ENCODE data around the gene LRRC47. TPM values are rescaled to one million over a fixed set of nuclear protein-coding genes. Genes with fewer than 3 reads are reported as not detected.

The LRRC47 gene
- total and polyA plus RNA-seq, 7 donors = 44.3 to 126 (median 93.9) TPM

DNA sequence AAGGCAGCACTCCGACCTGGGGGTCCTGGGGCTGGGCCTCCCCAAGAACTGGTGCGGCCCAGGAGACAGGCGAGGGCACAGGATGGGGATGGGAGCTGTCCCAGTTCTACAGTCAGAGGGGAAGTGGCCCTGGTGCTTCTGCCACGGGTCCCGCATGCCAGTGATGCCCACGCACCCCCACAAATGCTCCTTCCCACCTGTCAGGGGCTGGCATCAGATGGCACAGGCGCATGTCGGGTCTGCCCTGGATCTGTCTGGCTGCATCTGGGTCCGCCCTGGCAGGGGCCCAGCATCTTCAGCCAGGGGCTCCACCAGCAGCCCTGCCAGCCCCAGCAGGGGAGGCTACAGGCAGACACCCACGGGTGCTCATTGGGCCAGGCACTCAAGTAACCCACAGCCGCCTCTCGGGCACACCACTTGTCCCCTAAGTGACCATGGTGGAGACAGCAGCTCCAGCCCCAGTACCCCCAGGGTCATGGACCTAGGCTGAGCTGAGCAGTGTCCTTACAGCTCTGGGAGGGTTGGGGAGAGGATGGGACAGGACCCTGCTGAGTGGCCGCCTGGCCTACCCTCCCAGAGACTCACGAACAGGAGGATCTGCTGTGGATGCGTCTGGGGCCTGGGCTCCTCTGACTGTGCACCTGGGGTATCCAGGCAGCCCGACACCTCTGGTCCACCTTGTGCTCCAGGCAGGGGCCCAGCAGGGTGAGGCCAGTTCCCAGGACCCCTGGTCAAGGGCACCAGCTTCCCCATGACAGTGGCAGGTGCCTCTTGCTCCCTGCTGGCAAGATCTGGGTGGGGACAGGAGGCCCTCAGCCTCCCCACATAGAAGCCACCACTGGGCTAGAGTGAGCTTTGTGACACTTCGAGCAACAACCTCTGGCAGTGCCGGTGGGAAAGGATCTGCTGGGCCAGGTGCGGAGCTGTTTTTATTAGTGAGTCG is 18.4 kb downstream of the LRRC47 start:
- 55 to 80% (median 66%) methylated on average over 17 to 20 of the region's 20 CpGs for whole genome bisulfite sequencing, 3 donors
- intact Hi-C loops (cut with DNase I) = no loop called here
- H3K4me1 ChIP-seq = peaks cover 17% of the 10 kb centered on the region
- no peak overlapping the region for H3K27ac ChIP-seq
- H3K4me3 ChIP-seq = no peak overlapping the region
- TF ChIP-seq CTCF (IDR thresholded peaks at IDR 0.05) = no peak
- H3K9me3 ChIP-seq = no peaks in the 10 kb centered on the region
- no peaks in the 10 kb centered on the region for H3K27me3 ChIP-seq (ENCODE audit: insufficient read depth in 3 of 3, low read length in 2 of 3)
- peak in 1 of 2 donors; percentile 50 for DNase-seq
- peaks cover 0 to 44% of the 10 kb centered on the region in 2 donors for H3K36me3 ChIP-seq (ENCODE audit: insufficient read depth in 1 of 2, low read depth in 1 of 2)
- ATAC-seq = no peak

- Histone ChIP-seq H3K27ac (no peak overlapping the region), H3K4me3 (no peak overlapping the region), H3K36me3 (ENCODE audit: insufficient read depth in 1 of 2, low read depth in 1 of 2) (peaks cover 0 to 36% of the 10 kb centered on the region in 2 donors), H3K4me1 (peaks cover 18% of the 10 kb centered on the region), H3K9me3 (no peaks in the 10 kb centered on the region), H3K27me3 (ENCODE audit: insufficient read depth in 3 of 3, low read length in 2 of 3) (no peaks in the 10 kb centered on the region)
- intact Hi-C loops (cut with DNase I) = no loop called here
- WGBS, 3 donors = 80 to 87% (median 85%) methylated on average over 10 of the region's 10 CpGs
- DNase-seq (no peak), ATAC-seq (no peak)
- TF ChIP-seq CTCF (IDR thresholded peaks at IDR 0.05) = no peak
Measured at GRCh38 chr1:3777078-3777547, 19.2 kb downstream of the LRRC47 start.

DNA sequence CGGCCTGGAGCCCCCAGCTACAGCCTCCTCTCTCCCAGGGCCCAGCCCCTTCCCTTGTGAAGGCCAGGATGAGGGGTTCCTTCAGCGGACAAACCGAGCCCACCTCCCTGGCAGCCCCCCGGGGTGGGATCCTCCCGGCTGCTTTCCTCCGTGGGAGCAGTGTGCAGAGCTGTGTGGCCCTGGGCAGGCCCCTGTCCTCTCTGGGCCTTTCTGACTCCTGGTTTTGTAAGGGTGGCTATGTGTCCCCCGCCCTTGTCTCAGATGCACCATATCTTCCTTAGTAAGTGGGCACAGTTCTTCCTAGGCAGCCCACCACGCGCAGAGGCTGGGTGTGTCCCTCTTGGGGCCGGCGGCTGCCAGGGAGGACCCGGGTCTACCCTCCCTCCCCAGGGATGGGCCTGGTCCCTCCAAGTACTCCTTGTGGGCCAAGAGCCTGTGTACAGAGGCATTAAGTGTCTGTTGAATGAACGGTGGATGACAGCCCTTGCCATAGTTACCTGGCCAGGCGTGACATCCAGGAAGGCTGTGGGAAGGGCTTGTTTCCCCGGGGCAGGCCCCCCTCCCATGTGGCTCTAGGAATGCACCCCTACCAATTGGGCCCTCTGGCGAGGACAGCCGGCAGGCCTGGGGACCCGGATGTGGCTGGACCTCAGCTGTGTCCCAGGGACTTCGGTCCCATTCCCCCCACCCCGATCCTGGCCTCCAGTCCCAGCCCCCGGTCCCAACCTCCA is 19.9 kb downstream of the LRRC47 start:
- H3K36me3 ChIP-seq (ENCODE audit: insufficient read depth in 1 of 2, low read depth in 1 of 2) = peaks cover 0 to 28% of the 10 kb centered on the region in 2 donors
- no peaks in the 10 kb centered on the region for H3K9me3 ChIP-seq
- no peaks in the 10 kb centered on the region for H3K27me3 ChIP-seq (ENCODE audit: insufficient read depth in 3 of 3, low read length in 2 of 3)
- ATAC-seq (no peak), DNase-seq (no peak)
- no peak for TF ChIP-seq CTCF (IDR thresholded peaks at IDR 0.05)
- no peak overlapping the region for H3K27ac ChIP-seq
- 61 to 68% (median 62%) methylated on average over 19 to 21 of the region's 21 CpGs for WGBS, 3 donors
- H3K4me3 ChIP-seq = no peak overlapping the region
- intact Hi-C loops (cut with DNase I) = no loop called here
- peaks cover 22% of the 10 kb centered on the region for H3K4me1 ChIP-seq

- DNase-seq (peak; percentile 45 to 73), ATAC-seq (peak; percentile 27 to 64 (median 48))
- peaks cover 0 to 21% of the 10 kb centered on the region in 2 donors for H3K36me3 ChIP-seq (ENCODE audit: insufficient read depth in 1 of 2, low read depth in 1 of 2)
- no peak overlapping the region for H3K27ac ChIP-seq
- H3K4me3 ChIP-seq = no peak overlapping the region
- H3K27me3 ChIP-seq (ENCODE audit: insufficient read depth in 3 of 3, low read length in 2 of 3) = no peaks in the 10 kb centered on the region
- H3K4me1 ChIP-seq = peaks cover 22% of the 10 kb centered on the region
- 31 to 36% (median 31%) methylated on average over 23 to 27 of the region's 27 CpGs for WGBS, 3 donors
- H3K9me3 ChIP-seq = no peaks in the 10 kb centered on the region
- TF ChIP-seq CTCF (IDR thresholded peaks at IDR 0.05) = peak; percentile 21
- intact Hi-C loops (cut with DNase I) = no loop called here
Measured at GRCh38 chr1:3775490-3776230, 20.6 kb downstream of the LRRC47 start.

Data from psoas muscle (tissue), 8 donors.